Measurements from ENCODE around the gene GLIS1.

The GLIS1 gene

GRCh38 chr1:53695116-53695515, 43.8 kb downstream of the GLIS1 start:
- DNase-seq (ENCODE audit: low read depth in 2 of 3, low spot score in 2 of 3) = no peak

GRCh38 chr1:53694718-53695091, 44.3 kb downstream of the GLIS1 start:
- no peak for DNase-seq (ENCODE audit: low read depth in 2 of 3, low spot score in 2 of 3)

- DNase-seq (ENCODE audit: low read depth in 2 of 3, low spot score in 2 of 3) = no peak
Observed at GRCh38 chr1:53693773-53694717, 44.9 kb downstream of the GLIS1 start.

GRCh38 chr1:53693339-53693738, 45.6 kb downstream of the GLIS1 start:
- DNase-seq (ENCODE audit: low read depth in 2 of 3, low spot score in 2 of 3) = no peak

- DNase-seq (ENCODE audit: low read depth in 2 of 3, low spot score in 2 of 3) = no peak
Observed at GRCh38 chr1:53691326-53691725, 47.6 kb downstream of the GLIS1 start.

GRCh38 chr1:53690411-53690810, 48.6 kb downstream of the GLIS1 start:
- DNase-seq (ENCODE audit: low read depth in 2 of 3, low spot score in 2 of 3) = no peak

GRCh38 chr1:53689736-53690326, 49.1 kb downstream of the GLIS1 start:
- no peak for DNase-seq (ENCODE audit: low read depth in 2 of 3, low spot score in 2 of 3)

GRCh38 chr1:53689223-53689622, 49.7 kb downstream of the GLIS1 start:
- DNase-seq (ENCODE audit: low read depth in 2 of 3, low spot score in 2 of 3) = no peak

GRCh38 chr1:53688381-53689102, 50.4 kb downstream of the GLIS1 start:
- DNase-seq (ENCODE audit: low read depth in 2 of 3, low spot score in 2 of 3) = no peak

GRCh38 chr1:53687901-53688300, 51.1 kb downstream of the GLIS1 start:
- DNase-seq (ENCODE audit: low read depth in 2 of 3, low spot score in 2 of 3) = no peak

- no peak for DNase-seq (ENCODE audit: low read depth in 2 of 3, low spot score in 2 of 3)
Observed at GRCh38 chr1:53687426-53687825, 51.5 kb downstream of the GLIS1 start.

GRCh38 chr1:53686965-53687267, 52.0 kb downstream of the GLIS1 start:
- DNase-seq (ENCODE audit: low read depth in 2 of 3, low spot score in 2 of 3) = no peak

GRCh38 chr1:53686091-53686964, 52.6 kb downstream of the GLIS1 start:
- DNase-seq (ENCODE audit: low read depth in 2 of 3, low spot score in 2 of 3) = no peak

GRCh38 chr1:53685272-53686051, 53.5 kb downstream of the GLIS1 start:
- DNase-seq (ENCODE audit: low read depth in 2 of 3, low spot score in 2 of 3) = no peak

GRCh38 chr1:53684741-53685140, 54.2 kb downstream of the GLIS1 start:
- no peak for DNase-seq (ENCODE audit: low read depth in 2 of 3, low spot score in 2 of 3)

- no peak for DNase-seq (ENCODE audit: low read depth in 2 of 3, low spot score in 2 of 3)
Observed at GRCh38 chr1:53683986-53684740, 54.8 kb downstream of the GLIS1 start.

GRCh38 chr1:53682881-53683280, 56.1 kb downstream of the GLIS1 start:
- DNase-seq (ENCODE audit: low read depth in 2 of 3, low spot score in 2 of 3) = no peak

- no peak for DNase-seq (ENCODE audit: low read depth in 2 of 3, low spot score in 2 of 3)
Observed at GRCh38 chr1:53681977-53682685, 56.8 kb downstream of the GLIS1 start.

- no peak for DNase-seq (ENCODE audit: low read depth in 2 of 3, low spot score in 2 of 3)
Observed at GRCh38 chr1:53681351-53681976, 57.5 kb downstream of the GLIS1 start.
